GM10266 (cell line): ENCODE results near the gene DNTT.

ENCODE experiments used
- DNase-seq: peaks from one replicate; pipeline ENCODE4 v3.0.0; 2012; ENCODE audit errors: extremely low spot score
- CTCF ChIP-seq: IDR thresholded peaks from 2 replicates; pipeline ENCODE4 v1.5.1; 2012; ENCODE audit warnings: mild to moderate bottlenecking, low read depth; ENCODE audit not compliant: control insufficient read depth, insufficient read depth; ENCODE audit errors: missing control alignments

DNTT gene

GRCh38 chr10:96261930-96262329, 42.3 kb upstream of the DNTT start:
- no peak for TF ChIP-seq CTCF
- no peak for DNase-seq

DNA sequence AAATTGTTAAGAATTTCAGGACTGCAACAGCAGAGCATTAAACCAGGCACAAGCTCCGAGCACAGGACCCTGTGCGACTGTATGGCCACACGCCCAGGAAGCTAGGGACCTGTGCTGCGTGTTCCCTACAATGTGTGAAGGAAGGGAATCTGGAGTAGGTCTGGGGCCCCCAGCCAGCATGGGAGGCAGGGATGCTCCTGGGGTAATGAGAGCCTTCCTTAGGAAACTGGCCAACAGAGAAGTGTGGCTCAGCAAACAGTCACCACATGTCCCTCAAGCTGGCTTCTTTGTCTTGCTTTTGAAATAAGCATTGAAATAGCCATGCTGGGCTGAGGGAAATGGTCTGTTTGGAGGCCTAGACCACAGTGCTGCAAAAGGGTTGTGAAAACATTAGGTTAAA, 41.1 kb upstream of the DNTT start:
- no peak for DNase-seq
- TF ChIP-seq CTCF = no peak

- no peak for DNase-seq
- no peak for TF ChIP-seq CTCF
Observed at GRCh38 chr10:96263669-96264068, 40.6 kb upstream of the DNTT start.

- DNase-seq = no peak
- TF ChIP-seq CTCF = no peak
Observed at GRCh38 chr10:96264938-96265337, 39.3 kb upstream of the DNTT start.

DNA sequence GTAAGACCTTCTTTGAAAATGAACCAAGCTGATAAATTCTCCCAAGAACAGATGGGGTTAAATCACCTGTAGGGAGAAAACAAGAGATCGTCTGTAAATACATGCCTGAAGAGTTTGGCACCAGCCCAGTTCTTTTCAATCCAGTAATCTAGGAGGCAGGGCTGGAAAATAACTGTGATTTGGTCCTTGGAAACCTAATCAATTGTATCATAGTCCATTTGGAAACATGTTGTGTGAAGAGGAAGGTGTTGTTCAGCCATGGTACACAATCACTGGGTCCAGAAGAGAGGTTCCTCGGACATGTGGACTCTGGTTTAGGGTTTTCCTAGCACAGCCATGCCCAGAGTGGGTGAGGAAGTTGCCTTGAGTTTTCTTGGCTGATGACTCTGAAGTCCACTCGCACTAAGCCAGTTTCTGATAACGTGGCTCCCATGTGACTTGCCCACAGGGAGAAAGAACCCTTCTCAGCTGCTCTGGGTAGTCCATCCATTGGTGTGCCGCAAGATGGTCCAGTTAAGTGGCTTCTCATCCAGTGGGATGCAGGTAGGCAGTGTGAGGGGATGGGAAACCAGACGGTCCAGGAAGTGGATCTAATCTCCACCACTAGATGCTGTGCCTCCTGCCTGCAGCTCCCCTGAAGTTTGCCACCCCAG, 38.0 kb upstream of the DNTT start:
- DNase-seq = no peak
- TF ChIP-seq CTCF = no peak

DNA sequence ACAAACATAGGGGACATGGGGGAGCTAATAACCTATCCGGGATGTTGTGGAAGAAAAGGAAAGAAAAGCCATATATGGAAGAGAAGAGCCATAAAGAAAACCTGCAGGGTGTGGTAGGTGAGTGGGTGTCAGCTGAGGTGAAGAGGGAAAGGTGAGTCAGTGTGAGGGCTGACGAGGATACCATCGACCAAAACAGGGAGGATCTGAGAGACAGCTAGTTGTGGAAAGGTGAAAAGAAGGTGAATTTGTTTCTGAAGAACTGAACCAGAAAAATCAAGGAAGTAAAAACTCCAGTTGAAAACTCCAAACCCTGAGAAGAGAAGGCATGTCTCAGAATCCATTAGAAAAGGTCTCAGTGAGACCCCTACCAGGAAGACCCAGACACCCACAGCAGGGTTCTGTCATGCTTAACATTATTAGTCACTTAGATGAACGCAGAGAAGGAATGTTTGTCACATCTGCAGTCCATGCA, 37.0 kb upstream of the DNTT start:
- DNase-seq = no peak
- TF ChIP-seq CTCF = no peak

- TF ChIP-seq CTCF = no peak
- DNase-seq = no peak
Observed at GRCh38 chr10:96268341-96268909, 35.8 kb upstream of the DNTT start.
